ENCODE data around the gene RAD51B.

The RAD51B gene

DNA sequence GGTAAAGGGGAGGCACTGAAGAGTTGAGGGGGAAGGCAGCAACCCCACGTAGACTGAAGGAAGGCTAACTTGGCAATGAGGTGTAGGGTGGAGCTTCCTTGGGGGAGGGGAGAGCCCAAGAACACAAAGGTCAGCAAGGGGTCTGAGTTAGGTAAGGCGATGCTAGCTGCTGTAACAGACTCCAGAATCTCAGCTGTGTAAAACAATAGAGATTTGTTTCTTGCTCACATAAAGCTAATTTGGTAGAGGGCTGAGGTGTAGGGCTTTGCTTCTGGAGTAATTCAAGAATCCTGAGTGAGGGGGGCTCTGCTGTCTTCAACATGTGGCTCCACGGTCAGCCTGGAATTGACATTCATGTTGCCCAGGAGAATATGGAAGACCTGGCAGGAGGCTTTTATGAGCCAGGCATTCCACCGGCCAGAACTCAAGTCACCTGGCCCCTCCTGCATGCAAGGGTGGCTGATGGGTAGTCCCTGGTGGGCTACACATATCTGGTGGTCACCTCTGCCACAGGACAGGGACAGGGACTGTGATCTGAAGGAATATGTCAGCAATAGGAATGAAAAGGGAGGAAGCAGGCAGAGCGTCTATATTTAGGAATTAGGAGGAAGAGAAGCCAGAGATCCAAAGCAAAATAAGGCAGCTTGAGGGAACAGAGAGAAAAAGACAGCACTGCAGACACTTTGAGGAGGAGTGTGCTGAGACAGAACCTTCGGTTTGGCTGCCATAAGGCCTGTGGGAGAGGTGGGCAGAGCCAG is 819.6 kb downstream of the RAD51B start:
- no peak overlapping the region for H3K27ac ChIP-seq
- TF ChIP-seq, protein P1, sequence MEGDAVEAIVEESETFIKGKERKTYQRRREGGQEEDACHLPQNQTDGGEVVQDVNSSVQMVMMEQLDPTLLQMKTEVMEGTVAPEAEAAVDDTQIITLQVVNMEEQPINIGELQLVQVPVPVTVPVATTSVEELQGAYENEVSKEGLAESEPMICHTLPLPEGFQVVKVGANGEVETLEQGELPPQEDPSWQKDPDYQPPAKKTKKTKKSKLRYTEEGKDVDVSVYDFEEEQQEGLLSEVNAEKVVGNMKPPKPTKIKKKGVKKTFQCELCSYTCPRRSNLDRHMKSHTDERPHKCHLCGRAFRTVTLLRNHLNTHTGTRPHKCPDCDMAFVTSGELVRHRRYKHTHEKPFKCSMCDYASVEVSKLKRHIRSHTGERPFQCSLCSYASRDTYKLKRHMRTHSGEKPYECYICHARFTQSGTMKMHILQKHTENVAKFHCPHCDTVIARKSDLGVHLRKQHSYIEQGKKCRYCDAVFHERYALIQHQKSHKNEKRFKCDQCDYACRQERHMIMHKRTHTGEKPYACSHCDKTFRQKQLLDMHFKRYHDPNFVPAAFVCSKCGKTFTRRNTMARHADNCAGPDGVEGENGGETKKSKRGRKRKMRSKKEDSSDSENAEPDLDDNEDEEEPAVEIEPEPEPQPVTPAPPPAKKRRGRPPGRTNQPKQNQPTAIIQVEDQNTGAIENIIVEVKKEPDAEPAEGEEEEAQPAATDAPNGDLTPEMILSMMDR (conservative IDR thresholded peaks at IDR 0.05), result no peak
- TF ChIP-seq ZFX (IDR thresholded peaks at IDR 0.05), result no peak

DNA sequence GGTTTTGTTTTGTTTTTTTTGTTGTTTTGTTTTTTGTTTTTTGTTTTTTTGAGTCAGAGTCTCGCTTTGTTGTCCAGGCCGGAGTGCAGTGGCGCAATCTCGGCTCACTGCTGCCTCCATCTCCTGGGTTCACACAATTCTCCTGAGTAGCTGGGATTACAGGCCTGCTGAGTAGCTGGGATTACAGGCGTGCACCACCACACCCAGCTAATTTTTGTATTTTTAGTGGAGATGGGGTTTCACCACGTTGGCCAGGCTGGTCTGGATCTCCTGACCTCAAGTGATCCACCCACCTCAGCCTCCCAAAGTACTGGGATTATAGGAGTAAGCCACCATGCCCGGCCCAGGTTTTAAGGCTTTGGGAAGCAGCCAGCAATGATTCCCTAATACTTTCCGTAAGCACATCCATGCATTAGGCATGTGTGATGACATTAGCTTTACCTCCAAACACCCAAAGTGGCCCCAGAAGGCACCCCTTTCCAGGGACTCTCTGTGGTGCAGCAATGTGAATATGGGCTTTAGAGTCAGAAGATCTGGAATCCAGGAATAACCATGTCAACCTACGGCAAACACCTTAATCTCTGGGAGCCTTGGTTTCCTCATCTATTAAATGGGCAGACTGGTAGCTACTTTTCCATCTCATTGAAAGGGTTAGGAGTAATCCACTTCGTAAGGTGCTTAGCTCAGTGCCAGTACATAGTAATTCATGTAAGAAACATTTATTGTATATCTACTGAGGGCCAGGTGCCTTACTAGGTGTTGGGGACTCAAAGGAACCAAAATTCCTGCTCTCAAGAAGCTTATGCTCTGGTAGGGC is 820.4 kb downstream of the RAD51B start:
- no peak overlapping the region for H3K27ac ChIP-seq
- TF ChIP-seq ZFX (IDR thresholded peaks at IDR 0.05), result no peak
- TF ChIP-seq, protein P1 (conservative IDR thresholded peaks at IDR 0.05), result no peak

DNA sequence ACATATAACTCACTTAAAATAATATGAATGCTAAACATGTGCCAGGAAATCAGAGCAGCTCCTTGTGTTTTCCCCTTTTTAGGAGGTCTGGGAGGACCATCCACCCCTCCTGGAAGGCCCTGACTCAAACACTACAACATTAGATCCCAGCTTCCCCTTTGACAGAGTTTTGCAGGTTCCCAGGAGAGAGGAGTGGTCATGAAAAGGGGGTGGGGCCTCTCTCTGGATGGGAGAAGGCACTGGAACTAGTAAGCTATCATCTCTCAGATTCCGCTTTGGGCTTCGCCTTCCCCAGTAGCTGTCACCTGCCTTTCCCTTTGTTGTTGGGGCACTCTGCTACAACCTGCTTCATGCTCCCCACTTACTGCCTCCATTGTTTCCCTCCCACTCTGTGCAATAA is 824.1 kb downstream of the RAD51B start:
- no peak overlapping the region for H3K27ac ChIP-seq
- TF ChIP-seq, protein P1 (conservative IDR thresholded peaks at IDR 0.05), result no peak
- TF ChIP-seq ZFX (IDR thresholded peaks at IDR 0.05), result no peak

DNA sequence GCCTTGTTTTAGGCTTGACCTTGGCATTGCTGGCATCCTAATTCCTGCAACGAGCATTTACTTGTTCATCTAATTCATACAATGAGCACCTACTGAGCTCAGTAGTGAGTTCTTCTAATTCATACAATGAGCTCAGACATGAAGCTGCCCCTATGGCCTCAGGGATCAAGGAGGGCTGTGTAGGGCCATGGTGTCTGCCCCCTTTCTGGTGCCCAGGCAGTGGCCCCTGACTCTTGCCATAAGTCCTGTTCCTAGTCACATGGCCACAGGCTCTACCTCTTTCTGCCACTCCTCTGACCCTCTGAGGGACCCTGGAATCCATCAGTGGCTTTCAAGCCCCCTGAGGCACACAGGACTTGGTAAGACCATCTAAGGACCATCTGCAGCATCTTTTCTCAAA is 824.5 kb downstream of the RAD51B start:
- H3K27ac ChIP-seq, result no peak overlapping the region
- TF ChIP-seq, protein P1 (conservative IDR thresholded peaks at IDR 0.05), result no peak
- no peak for TF ChIP-seq ZFX (IDR thresholded peaks at IDR 0.05)

DNA sequence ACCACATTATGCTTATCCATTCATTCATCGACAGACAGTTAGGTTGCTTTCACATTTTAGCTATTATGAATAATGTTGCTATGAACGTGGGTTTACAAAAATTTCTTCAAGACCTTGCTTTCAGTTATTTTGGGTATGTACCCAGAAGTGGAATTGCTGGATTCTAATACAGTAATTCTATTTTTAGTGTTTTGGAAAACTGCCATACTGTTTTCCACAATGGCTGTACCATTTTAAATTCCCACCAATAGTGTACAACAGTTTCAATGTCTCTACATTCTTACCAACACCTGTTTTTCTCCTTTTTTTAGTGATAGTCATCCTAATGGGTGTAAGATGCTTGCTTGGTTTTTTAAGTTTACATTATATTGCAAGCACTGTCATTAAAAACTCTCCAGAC is 825.8 kb downstream of the RAD51B start:
- H3K27ac ChIP-seq, result no peak overlapping the region
- TF ChIP-seq, protein P1 (conservative IDR thresholded peaks at IDR 0.05), result no peak
- TF ChIP-seq ZFX (IDR thresholded peaks at IDR 0.05), result no peak

DNA sequence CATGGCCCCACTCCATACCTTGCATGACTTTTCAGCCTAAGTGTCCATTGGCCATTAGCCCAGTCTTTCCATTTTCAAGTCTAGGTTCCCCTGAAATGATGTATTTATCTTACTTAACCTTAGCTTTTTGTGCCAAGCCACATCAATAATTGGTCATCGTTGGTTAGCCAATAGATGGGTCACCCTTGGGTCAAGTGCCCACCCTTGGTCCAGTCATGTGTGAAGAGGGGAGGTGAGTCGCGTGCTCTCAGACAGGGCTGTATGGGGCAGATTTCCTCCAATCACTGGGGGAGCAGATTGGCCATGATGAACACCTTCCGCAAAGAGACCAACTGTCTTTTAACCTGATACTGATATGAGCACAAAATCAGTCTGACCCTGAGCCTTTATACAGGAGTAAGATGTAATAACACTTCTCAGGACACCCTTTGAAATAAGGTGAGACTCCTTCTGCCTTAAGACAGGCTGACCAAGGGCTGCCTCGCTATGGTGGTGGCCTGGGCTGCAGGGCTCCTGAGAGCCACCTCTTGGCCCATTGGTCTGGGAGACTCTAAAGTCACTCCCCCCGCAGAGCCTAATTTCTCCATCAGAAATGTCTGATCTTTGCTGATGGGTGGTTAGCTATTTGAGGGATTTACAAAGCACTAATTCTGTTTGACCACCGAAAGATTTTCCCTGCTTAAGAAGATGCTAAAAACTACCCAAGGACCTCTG is 830.1 kb downstream of the RAD51B start:
- no peak overlapping the region for H3K27ac ChIP-seq
- TF ChIP-seq, protein P1 (conservative IDR thresholded peaks at IDR 0.05), result no peak
- no peak for TF ChIP-seq ZFX (IDR thresholded peaks at IDR 0.05)

All from C4-2B (cell line).